Fibroblast of mammary gland (primary cell): ENCODE measurements around the gene IQCE.

Source experiments
- DNase-seq: peaks from one replicate; pipeline ENCODE4 v3.0.0-alpha.2; 2010; ENCODE audit warnings: low read depth
- H3K4me3 ChIP-seq: 2 replicates; pipeline ENCODE4 v1.5.1; 2011; ENCODE audit warnings: low read depth, mild to moderate bottlenecking, low read length, moderate library complexity; ENCODE audit not compliant: control insufficient read depth
- CTCF ChIP-seq: conservative IDR thresholded peaks from 2 replicates; pipeline ENCODE4 v1.5.1; 2011; ENCODE audit warnings: low read depth, low read length, inconsistent platforms; ENCODE audit not compliant: control insufficient read depth, insufficient read depth

IQCE gene

GRCh38 chr7:2558629-2559282, at the start of gene IQCE:
IQCE (plus strand) TSS chr7:2558979; CDS start chr7:2559182, 203 bp downstream.
- peak; percentile 78 for DNase-seq
- peak within 1 kb of the TSS; percentile 74 for H3K4me3 ChIP-seq
- no peak for TF ChIP-seq CTCF

- H3K4me3 ChIP-seq, result no peak overlapping the region
- TF ChIP-seq CTCF, result no peak
- DNase-seq, result no peak
Observed at GRCh38 chr7:2509298-2509906, 49.4 kb upstream of the IQCE start.

- TF ChIP-seq CTCF, result no peak
- H3K4me3 ChIP-seq, result no peak overlapping the region
- no peak for DNase-seq
Observed at GRCh38 chr7:2510130-2510776, 48.5 kb upstream of the IQCE start.

GRCh38 chr7:2510909-2511768, 47.6 kb upstream of the IQCE start:
- no peak overlapping the region for H3K4me3 ChIP-seq
- TF ChIP-seq CTCF, result no peak
- no peak for DNase-seq

GRCh38 chr7:2511769-2512168, 47.0 kb upstream of the IQCE start:
- no peak for TF ChIP-seq CTCF
- no peak for DNase-seq
- no peak overlapping the region for H3K4me3 ChIP-seq

- no peak for TF ChIP-seq CTCF
- no peak for DNase-seq
- H3K4me3 ChIP-seq, result no peak overlapping the region
Observed at GRCh38 chr7:2512179-2512661, 46.6 kb upstream of the IQCE start.
